K562 (cell line): ENCODE data around the gene GTF2A1. TPM values are rescaled to one million over a fixed set of nuclear protein-coding genes. Genes with fewer than 3 reads are reported as not detected.

Experiments used
- ATAC-seq: fragments of 200-7000 bp; cut with Tn5 transposase; 3 replicates; pipeline ENCODE4 v1.9.1; 2020; ENCODE audit warnings: moderate library complexity
- BruUV-seq: library from RNA; stranded (reverse); fragments of 400-500 nt; replicated peaks from 2 replicates; lab custom pipeline; 2021; lab: Mats Ljungman, UMichigan
- CTCF ChIA-PET: fragments of 300-600 bp; formaldehyde crosslinking; extraction: SDS; loops from one replicate; lab custom pipeline; 2021; ENCODE audit warnings: low intra/inter-chr PET ratio; lab: Yijun Ruan, JAX
- POLR2A ChIA-PET: fragments of 300-600, 350-650 bp; sonication (Branson Sonifier 250); formaldehyde crosslinking; extraction: SDS; loops from one replicate; lab custom pipeline; 2021; ENCODE audit warnings: antibody characterized with exemption, inconsistent platforms; lab: Yijun Ruan, JAX
- DNase-seq, 4 experiments: peaks; one replicate each; pipeline versions ENCODE4 v3.0.0 to v3.0.0-alpha.2; 2011 to 2018; ENCODE audit warnings: low spot score in 3 of 4, mixed read lengths in 3 of 4; ENCODE audit errors: extremely low read depth in 1 of 4
- FAIRE-seq: peaks from 2 replicates; lab custom pipeline; 2011; peaks lifted over from hg19 to GRCh38; lab: Jason Lieb, UNC
- H2AFZ ChIP-seq: 2 replicates; pipeline ENCODE4 v1.6.0; 2011; ENCODE audit warnings: low read depth, low read length, control low read depth, inconsistent platforms
- H3K27ac ChIP-seq: fragments of 200-600 bp; 3 replicates; pipeline ENCODE4 v1.8.0; 2011; ENCODE audit warnings: low read depth, mild to moderate bottlenecking, control low read depth, inconsistent platforms, low read length, moderate library complexity, mixed read lengths; ENCODE audit errors: extremely low read depth
- H3K27me3 ChIP-seq, 2 experiments: fragments of 300-600 bp in 1 of 2; 2 replicates in 1 of 2; 3 replicates in 1 of 2; pipeline versions ENCODE4 v1.6.0 to v1.8.0; 2011; ENCODE audit warnings: inconsistent platforms in 2 of 2, low read length in 2 of 2, mild to moderate bottlenecking in 1 of 2, mixed read lengths in 1 of 2, moderate library complexity in 1 of 2; ENCODE audit not compliant: control insufficient read depth in 2 of 2, insufficient read depth in 2 of 2
- H3K36me3 ChIP-seq: fragments of 300-600 bp; 3 replicates; pipeline ENCODE4 v1.8.0; 2011; ENCODE audit warnings: mild to moderate bottlenecking, low read length, inconsistent platforms; ENCODE audit not compliant: control insufficient read depth, insufficient read depth
- H3K4me1 ChIP-seq, 2 experiments: fragments of 200-600 bp in 1 of 2; replicated peaks in 1 of 2; 2 replicates in 1 of 2; 3 replicates in 1 of 2; pipeline versions ENCODE4 v1.5.1 to v1.8.0; 2011; ENCODE audit warnings: inconsistent platforms in 2 of 2, low read length in 2 of 2, mild to moderate bottlenecking in 1 of 2, mixed read lengths in 1 of 2, moderate library complexity in 1 of 2; ENCODE audit not compliant: control insufficient read depth in 2 of 2, insufficient read depth in 2 of 2
- H3K4me2 ChIP-seq: 2 replicates; pipeline ENCODE4 v1.6.1; 2011; ENCODE audit warnings: low read length, control low read depth, inconsistent platforms, mixed read lengths; ENCODE audit not compliant: insufficient read depth
- H3K4me3 ChIP-seq: fragments of 200-600 bp; sonication (generic), shearing (Covaris generic); 2 replicates; pipeline ENCODE4 v1.5.1; 2016; ENCODE audit warnings: control low read depth, inconsistent platforms
- H3K79me2 ChIP-seq: fragments of 200-600 bp; 3 replicates; pipeline ENCODE4 v1.8.0; 2011; ENCODE audit warnings: low read length, inconsistent platforms; ENCODE audit not compliant: control insufficient read depth, insufficient read depth
- H3K9ac ChIP-seq, 2 experiments: 2 replicates each; pipeline versions ENCODE4 v1.6.0 to v1.6.1; 2011; ENCODE audit warnings: low read depth in 2 of 2, low read length in 2 of 2, control low read depth in 1 of 2, inconsistent platforms in 1 of 2, mild to moderate bottlenecking in 1 of 2, mixed read lengths in 1 of 2; ENCODE audit not compliant: insufficient read depth in 1 of 2
- H3K9me1 ChIP-seq: one replicate; pipeline ENCODE4 v1.6.0; 2011; ENCODE audit warnings: inconsistent platforms, mild to moderate bottlenecking, low read length, moderate library complexity; ENCODE audit not compliant: control insufficient read depth, insufficient read depth
- H3K9me3 ChIP-seq: replicated peaks from 2 replicates; pipeline ENCODE4 v1.5.1; 2011; ENCODE audit warnings: low read depth, low read length, inconsistent platforms; ENCODE audit not compliant: control insufficient read depth, insufficient read depth
- H4K20me1 ChIP-seq: replicated peaks from 2 replicates; pipeline ENCODE4 v1.6.1; 2011; ENCODE audit warnings: low read length, inconsistent platforms, mixed read lengths; ENCODE audit not compliant: control insufficient read depth, insufficient read depth
- TCF3 ChIP-seq: sonication (generic); formaldehyde crosslinking; IDR thresholded peaks from 2 replicates; pipeline ENCODE4 v1.4.0; 2020; ENCODE audit warnings: mild to moderate bottlenecking, missing genetic modification reagents
- TSHZ1 ChIP-seq: fragments of 250-450 bp; sonication (Bioruptor Pico); IDR thresholded peaks from 2 replicates; pipeline ENCODE4 v1.4.0; 2020; ENCODE audit warnings: mild to moderate bottlenecking, moderate library complexity
- WGBS: fragments of 100-300 bp; shearing (Covaris generic); methylation state at CpG from one replicate; pipeline ENCODE4 v1.1.6; 2016; ENCODE audit warnings: low coverage, mixed read lengths; ENCODE audit not compliant: insufficient coverage; ENCODE audit errors: missing lambda C conversion rate; 5-methylcytosine and 5-hydroxymethylcytosine counted together
- in situ Hi-C: fragments of 300-500 bp; cut with MboI; formaldehyde crosslinking; loops from 4 replicates; pipeline ENCODE4 v1.15.0; 2018; ENCODE audit warnings: inconsistent platforms, mixed read lengths
- intact Hi-C: fragments of 100-400 bp; cut with micrococcal nuclease; formaldehyde crosslinking; loops from 2 replicates; pipeline ENCODE4 v1.14.2; 2022
- polyA plus RNA-seq, 8 experiments: library from polyadenylated mRNA; depleted of rRNA in 4 of 8; stranded (reverse) in 5 of 8; unstranded in 3 of 8; fragments of >200 nt; fragmentation: Nextera tagmentation in 2 of 8; fragmentation: Illumina TruSeq in 1 of 8; extraction: Ambion mirVana in 2 of 8; extraction: Trizol in 1 of 8; gene quantifications; 2 replicates each; pipeline versions ENCODE4 v1.2.1 to v1.2.3, GENCODE V29; 2011 to 2014; ENCODE audit warnings: inconsistent platforms in 1 of 8, missing spikeins in 1 of 8
- total RNA-seq, 7 experiments: library from RNA; depleted of rRNA in 6 of 7; stranded (reverse); fragments of >200 nt in 6 of 7; fragmentation: Illumina TruSeq in 2 of 7; extraction: Trizol in 2 of 7; gene quantifications; 2 replicates each; pipeline versions ENCODE4 v1.2.1 to v1.2.3, GENCODE V29; 2011 to 2021; ENCODE audit warnings: low replicate concordance in 1 of 7

Gene GTF2A1
- total and polyA plus RNA-seq, 9 of the 15 experiments (the other 6 are each of a cell fraction or from before 2014, with no cell fraction given) = 3.4 to 22.8 (median 14.7) TPM

GRCh38 chr14:81166121-81166520 lies 54.6 kb downstream of the GTF2A1 start:
- no peaks in the 10 kb centered on the region for H3K79me2 ChIP-seq
- in situ Hi-C loops = no loop called here
- no peak overlapping the region for H2AFZ ChIP-seq
- no TSS peak for BruUV-seq
- H3K9me3 ChIP-seq = no peaks in the 10 kb centered on the region
- FAIRE-seq = no peak
- no peak for TF ChIP-seq TSHZ1 (CRISPR knock-in tag)
- no peak for TF ChIP-seq TCF3
- no peaks in the 10 kb centered on the region for H3K36me3 ChIP-seq
- no peak overlapping the region for H3K27ac ChIP-seq
- DNase-seq = no peak
- no peaks in the 10 kb centered on the region for H3K27me3 ChIP-seq
- H3K9ac ChIP-seq = no peak overlapping the region
- no peak for ATAC-seq
- no peaks in the 10 kb centered on the region for H4K20me1 ChIP-seq
- CTCF ChIA-PET = no interaction called here
- POLR2A ChIA-PET = no interaction called here
- H3K9me1 ChIP-seq = no peaks in the 10 kb centered on the region
- 66% methylated on average over 2 of the region's 2 CpGs for WGBS
- no peak overlapping the region for H3K4me3 ChIP-seq
- intact Hi-C loops = no loop called here
- no peak overlapping the region for H3K4me2 ChIP-seq
- peaks cover 8 to 22% of the 10 kb centered on the region in 2 experiments for H3K4me1 ChIP-seq
